Uterus (tissue), 2 donors: Measurements from ENCODE around the gene GDPGP1.
"Not testable (repeated sequence)": the region's sequence is repeated elsewhere in the genome, so short reads cannot be mapped to it uniquely, and the experiment has no call there.

Source experiments
- CTCF ChIP-seq, 4 experiments: fragments of 200-600 bp in 2 of 4; fragments of 450-650 bp in 2 of 4; sonication (generic) in 2 of 4; IDR thresholded peaks; one replicate each; pipeline ENCODE4 v1.5.1; 2016 to 2019; ENCODE audit warnings: antibody characterized with exemption in 4 of 4, mild to moderate bottlenecking in 2 of 4, moderate library complexity in 1 of 4
- POLR2A ChIP-seq, 2 donors: fragments of 450-650 bp; IDR thresholded peaks; one replicate each; pipeline ENCODE4 v1.6.1; 2016; ENCODE audit warnings: antibody characterized with exemption in 2 of 2, mild to moderate bottlenecking in 1 of 2, moderate library complexity in 1 of 2

- not testable (repeated sequence) for TF ChIP-seq POLR2A, CTCF (IDR thresholded peaks at IDR 0.05)
These were observed 26.7 kb downstream of the GDPGP1 start for GRCh38 chr15:90260731-90261130.
